DND-41 (cell line): ENCODE results near the gene GRIK4.

ENCODE experiments used
- EZH2 ChIP-seq: IDR thresholded peaks from 3 replicates; pipeline ENCODE4 v1.6.1; 2012; ENCODE audit warnings: borderline replicate concordance, low read depth, mild to moderate bottlenecking, moderate library complexity, low read length, inconsistent platforms; ENCODE audit not compliant: severe bottlenecking
- TF ChIP-seq, protein P1 (sequence below): IDR thresholded peaks from 2 replicates; pipeline ENCODE4 v1.5.1; 2012; ENCODE audit warnings: borderline replicate concordance, low read length, moderate library complexity, mild to moderate bottlenecking; ENCODE audit not compliant: poor library complexity, severe bottlenecking; ENCODE audit errors: extremely low read depth

DNA sequence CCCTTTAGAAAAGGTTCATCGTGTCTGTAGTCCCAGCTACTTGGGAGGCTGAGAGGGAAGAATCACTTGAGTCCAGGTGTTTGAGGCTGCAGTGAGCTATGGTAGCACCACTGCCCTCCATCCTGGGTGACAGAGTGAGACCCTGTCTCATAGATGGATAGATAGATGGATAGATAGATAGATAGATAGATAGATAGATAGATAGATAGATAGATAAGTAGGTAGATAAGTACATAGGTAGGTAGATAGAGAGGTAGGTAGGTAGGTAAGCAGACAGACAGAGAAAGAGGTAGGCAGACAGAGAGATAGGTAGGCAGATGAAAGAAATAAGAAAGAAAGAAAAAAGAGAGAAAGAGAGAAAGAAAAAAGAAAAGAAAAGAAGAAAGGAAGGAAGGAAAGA is 156.4 kb downstream of the GRIK4 start:
- TF ChIP-seq, protein P1, sequence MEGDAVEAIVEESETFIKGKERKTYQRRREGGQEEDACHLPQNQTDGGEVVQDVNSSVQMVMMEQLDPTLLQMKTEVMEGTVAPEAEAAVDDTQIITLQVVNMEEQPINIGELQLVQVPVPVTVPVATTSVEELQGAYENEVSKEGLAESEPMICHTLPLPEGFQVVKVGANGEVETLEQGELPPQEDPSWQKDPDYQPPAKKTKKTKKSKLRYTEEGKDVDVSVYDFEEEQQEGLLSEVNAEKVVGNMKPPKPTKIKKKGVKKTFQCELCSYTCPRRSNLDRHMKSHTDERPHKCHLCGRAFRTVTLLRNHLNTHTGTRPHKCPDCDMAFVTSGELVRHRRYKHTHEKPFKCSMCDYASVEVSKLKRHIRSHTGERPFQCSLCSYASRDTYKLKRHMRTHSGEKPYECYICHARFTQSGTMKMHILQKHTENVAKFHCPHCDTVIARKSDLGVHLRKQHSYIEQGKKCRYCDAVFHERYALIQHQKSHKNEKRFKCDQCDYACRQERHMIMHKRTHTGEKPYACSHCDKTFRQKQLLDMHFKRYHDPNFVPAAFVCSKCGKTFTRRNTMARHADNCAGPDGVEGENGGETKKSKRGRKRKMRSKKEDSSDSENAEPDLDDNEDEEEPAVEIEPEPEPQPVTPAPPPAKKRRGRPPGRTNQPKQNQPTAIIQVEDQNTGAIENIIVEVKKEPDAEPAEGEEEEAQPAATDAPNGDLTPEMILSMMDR = no peak
- no peak for TF ChIP-seq EZH2
